ENCODE results near the gene HYCC2. TPM values are rescaled to one million over a fixed set of nuclear protein-coding genes. Genes with fewer than 3 reads are reported as not detected.
"Not testable (repeated sequence)": the region's sequence is repeated elsewhere in the genome, so short reads cannot be mapped to it uniquely, and the experiment has no call there.

Gene HYCC2
- polyA plus RNA-seq, 1 donor from 2014 or later, result 20.4 TPM

DNA sequence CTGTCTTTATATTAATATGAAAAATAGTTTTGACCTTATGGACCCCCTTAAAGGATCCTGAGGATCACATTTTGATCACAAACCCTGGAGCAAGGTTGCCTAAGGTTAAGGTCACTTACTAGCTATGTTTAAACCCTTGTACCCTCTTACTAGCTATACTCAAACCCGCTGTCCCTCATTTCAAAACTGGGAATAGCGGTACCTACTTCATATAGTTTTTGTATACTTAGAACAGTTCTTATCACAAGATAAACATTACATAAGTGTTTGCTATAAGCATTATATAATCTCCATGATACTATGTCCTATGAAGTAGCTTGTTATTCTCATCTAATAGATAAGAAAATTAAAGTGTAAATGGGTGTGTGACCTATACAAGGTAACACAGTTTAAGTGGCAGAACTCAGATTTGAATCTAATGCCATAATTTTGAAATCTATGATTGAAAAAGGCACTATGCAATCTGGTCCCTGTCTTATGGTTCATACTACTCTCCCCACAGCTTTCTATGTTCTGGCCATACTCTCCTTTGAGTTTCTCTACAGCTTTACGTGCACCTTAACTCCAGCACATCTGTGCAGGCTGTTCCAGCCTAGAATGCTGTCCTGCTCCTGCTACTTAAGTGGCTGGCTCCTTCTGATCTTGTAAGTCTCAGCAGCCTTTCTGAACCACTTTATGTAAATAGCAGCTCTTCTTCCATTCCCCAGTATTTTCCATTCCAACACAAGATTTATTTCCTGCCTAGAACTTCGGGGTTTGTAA lies 30.4 kb downstream of the HYCC2 start:
- Histone ChIP-seq H3K9ac (ENCODE audit: low read length) (no peak overlapping the region), H3K4me2 (ENCODE audit: low read length) (no peak overlapping the region), H3K4me3 (ENCODE audit: low read length) (no peak overlapping the region), H3F3A (ENCODE audit: insufficient read depth, low read length, poor library complexity, severe bottlenecking) (no peaks in the 10 kb centered on the region), H3K79me2 (replicated peaks; ENCODE audit: insufficient read depth, low read length) (no peaks in the 10 kb centered on the region), H3K27me3 (ENCODE audit: insufficient read depth, low read depth, low read length) (no peaks in the 10 kb centered on the region), H3K9me3 (ENCODE audit: low read length) (no peaks in the 10 kb centered on the region), H4K20me1 (ENCODE audit: insufficient read depth) (no peaks in the 10 kb centered on the region), H2AFZ (ENCODE audit: low read depth, low read length) (no peak overlapping the region), H3K36me3 (ENCODE audit: insufficient read depth, low read length) (peaks cover 4% of the 10 kb centered on the region), H3K27ac (ENCODE audit: low read length) (no peak overlapping the region), H3K9me2 (ENCODE audit: insufficient read depth, low read length) (no peaks in the 10 kb centered on the region)
- no peak for TF ChIP-seq EZH2 (IDR thresholded peaks at IDR 0.05; ENCODE audit: borderline replicate concordance, insufficient read depth, low read length, poor library complexity, severe bottlenecking)
- TF ChIP-seq TAF1 (IDR thresholded peaks at IDR 0.05; ENCODE audit: low read depth), result no peak
- TF ChIP-seq, protein P1, sequence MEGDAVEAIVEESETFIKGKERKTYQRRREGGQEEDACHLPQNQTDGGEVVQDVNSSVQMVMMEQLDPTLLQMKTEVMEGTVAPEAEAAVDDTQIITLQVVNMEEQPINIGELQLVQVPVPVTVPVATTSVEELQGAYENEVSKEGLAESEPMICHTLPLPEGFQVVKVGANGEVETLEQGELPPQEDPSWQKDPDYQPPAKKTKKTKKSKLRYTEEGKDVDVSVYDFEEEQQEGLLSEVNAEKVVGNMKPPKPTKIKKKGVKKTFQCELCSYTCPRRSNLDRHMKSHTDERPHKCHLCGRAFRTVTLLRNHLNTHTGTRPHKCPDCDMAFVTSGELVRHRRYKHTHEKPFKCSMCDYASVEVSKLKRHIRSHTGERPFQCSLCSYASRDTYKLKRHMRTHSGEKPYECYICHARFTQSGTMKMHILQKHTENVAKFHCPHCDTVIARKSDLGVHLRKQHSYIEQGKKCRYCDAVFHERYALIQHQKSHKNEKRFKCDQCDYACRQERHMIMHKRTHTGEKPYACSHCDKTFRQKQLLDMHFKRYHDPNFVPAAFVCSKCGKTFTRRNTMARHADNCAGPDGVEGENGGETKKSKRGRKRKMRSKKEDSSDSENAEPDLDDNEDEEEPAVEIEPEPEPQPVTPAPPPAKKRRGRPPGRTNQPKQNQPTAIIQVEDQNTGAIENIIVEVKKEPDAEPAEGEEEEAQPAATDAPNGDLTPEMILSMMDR (IDR thresholded peaks at IDR 0.05; ENCODE audit: poor library complexity, severe bottlenecking), result no peak
- TF ChIP-seq RAD21 (conservative IDR thresholded peaks at IDR 0.05), result no peak
- TF ChIP-seq EP300 (conservative IDR thresholded peaks at IDR 0.05; ENCODE audit: poor library complexity, severe bottlenecking), result no peak
- no peak for TF ChIP-seq MXI1 (conservative IDR thresholded peaks at IDR 0.05; ENCODE audit: poor library complexity, severe bottlenecking)
- no peak for TF ChIP-seq SMC3 (conservative IDR thresholded peaks at IDR 0.05; ENCODE audit: poor library complexity)
- no peak for TF ChIP-seq REST (IDR thresholded peaks at IDR 0.05; ENCODE audit: borderline replicate concordance)
- TF ChIP-seq POLR2AphosphoS5 (IDR thresholded peaks at IDR 0.05), result no peak

DNA sequence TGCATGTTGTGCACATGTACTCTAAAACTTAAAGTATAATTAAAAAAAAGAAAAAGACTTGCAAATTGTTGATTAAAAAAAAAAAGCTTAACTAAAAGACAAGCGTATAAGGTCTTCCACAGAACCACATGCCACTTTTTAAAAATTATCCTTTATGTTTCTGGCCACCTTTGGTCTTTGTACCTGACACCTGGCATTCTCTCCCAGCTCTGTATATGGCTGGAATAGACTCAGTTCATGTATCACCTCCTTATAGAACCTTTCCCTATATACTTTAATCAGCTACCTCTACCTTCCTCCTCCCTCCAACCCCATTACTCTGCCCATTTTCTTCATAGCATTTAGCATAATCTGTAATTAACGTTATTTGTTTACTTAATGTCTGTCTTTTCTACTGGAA lies 32.6 kb downstream of the HYCC2 start:
- Histone ChIP-seq H3K79me2 (replicated peaks; ENCODE audit: insufficient read depth, low read length) (no peaks in the 10 kb centered on the region), H3K9me3 (ENCODE audit: low read length) (no peaks in the 10 kb centered on the region), H3K4me2 (ENCODE audit: low read length) (no peak overlapping the region), H3K9me2 (ENCODE audit: insufficient read depth, low read length) (no peaks in the 10 kb centered on the region), H2AFZ (ENCODE audit: low read depth, low read length) (no peak overlapping the region), H3K27me3 (ENCODE audit: insufficient read depth, low read depth, low read length) (no peaks in the 10 kb centered on the region), H3K9ac (ENCODE audit: low read length) (no peak overlapping the region), H3K4me3 (ENCODE audit: low read length) (no peak overlapping the region), H3F3A (ENCODE audit: insufficient read depth, low read length, poor library complexity, severe bottlenecking) (no peaks in the 10 kb centered on the region), H4K20me1 (ENCODE audit: insufficient read depth) (no peaks in the 10 kb centered on the region), H3K27ac (ENCODE audit: low read length) (no peak overlapping the region), H3K36me3 (ENCODE audit: insufficient read depth, low read length) (no peaks in the 10 kb centered on the region)
- TF ChIP-seq REST (IDR thresholded peaks at IDR 0.05; ENCODE audit: borderline replicate concordance) (no peak), MXI1 (conservative IDR thresholded peaks at IDR 0.05; ENCODE audit: poor library complexity, severe bottlenecking) (no peak), POLR2AphosphoS5 (IDR thresholded peaks at IDR 0.05) (no peak), SMC3 (conservative IDR thresholded peaks at IDR 0.05; ENCODE audit: poor library complexity) (no peak), TAF1 (IDR thresholded peaks at IDR 0.05; ENCODE audit: low read depth) (no peak), RAD21 (conservative IDR thresholded peaks at IDR 0.05) (no peak), EP300 (conservative IDR thresholded peaks at IDR 0.05; ENCODE audit: poor library complexity, severe bottlenecking) (no peak), EZH2 (IDR thresholded peaks at IDR 0.05; ENCODE audit: borderline replicate concordance, insufficient read depth, low read length, poor library complexity, severe bottlenecking) (no peak)
- TF ChIP-seq, protein P1 (IDR thresholded peaks at IDR 0.05; ENCODE audit: poor library complexity, severe bottlenecking), result no peak

DNA sequence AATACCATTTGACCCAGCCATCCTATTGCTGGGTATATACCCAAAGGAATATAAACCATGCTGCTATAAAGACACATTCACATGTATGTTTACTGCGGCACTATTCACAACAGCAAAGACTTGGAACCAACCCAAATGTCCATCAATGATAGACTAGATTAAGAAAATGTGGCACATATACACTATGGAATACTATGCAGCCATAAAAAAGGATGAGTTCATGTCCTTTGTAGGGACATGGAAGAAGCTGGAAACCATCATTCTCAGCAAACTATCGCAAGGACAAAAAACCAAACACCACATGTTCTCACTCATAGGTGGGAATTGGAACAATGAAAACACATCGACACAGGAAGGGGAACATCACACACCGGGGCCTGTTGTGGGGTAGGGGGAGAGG lies 33.1 kb downstream of the HYCC2 start:
- H3K9me3 ChIP-seq (ENCODE audit: low read length); H3K27me3 ChIP-seq (ENCODE audit: insufficient read depth, low read depth, low read length); H3K9me2 ChIP-seq (ENCODE audit: insufficient read depth, low read length); H2AFZ ChIP-seq (ENCODE audit: low read depth, low read length); H3F3A ChIP-seq (ENCODE audit: insufficient read depth, low read length, poor library complexity, severe bottlenecking); H3K79me2 ChIP-seq (replicated peaks; ENCODE audit: insufficient read depth, low read length); H3K4me3 ChIP-seq (ENCODE audit: low read length); H3K9ac ChIP-seq (ENCODE audit: low read length); H3K4me2 ChIP-seq (ENCODE audit: low read length); H3K27ac ChIP-seq (ENCODE audit: low read length); H4K20me1 ChIP-seq (ENCODE audit: insufficient read depth); H3K36me3 ChIP-seq (ENCODE audit: insufficient read depth, low read length): not testable (repeated sequence)
